B cell (primary cell): ENCODE measurements around the gene PRKCZ.

Source experiments
- CTCF ChIP-seq: fragments of 200-600 bp; IDR thresholded peaks from one replicate; pipeline ENCODE4 v1.8.0; 2022; ENCODE audit warnings: antibody characterized with exemption, mild to moderate bottlenecking
- EZH2 ChIP-seq: IDR thresholded peaks from 2 replicates; pipeline ENCODE4 v1.6.1; 2012; ENCODE audit warnings: borderline replicate concordance, low read depth, mild to moderate bottlenecking, moderate library complexity, low read length; ENCODE audit not compliant: insufficient read depth, poor library complexity, severe bottlenecking

DNA sequence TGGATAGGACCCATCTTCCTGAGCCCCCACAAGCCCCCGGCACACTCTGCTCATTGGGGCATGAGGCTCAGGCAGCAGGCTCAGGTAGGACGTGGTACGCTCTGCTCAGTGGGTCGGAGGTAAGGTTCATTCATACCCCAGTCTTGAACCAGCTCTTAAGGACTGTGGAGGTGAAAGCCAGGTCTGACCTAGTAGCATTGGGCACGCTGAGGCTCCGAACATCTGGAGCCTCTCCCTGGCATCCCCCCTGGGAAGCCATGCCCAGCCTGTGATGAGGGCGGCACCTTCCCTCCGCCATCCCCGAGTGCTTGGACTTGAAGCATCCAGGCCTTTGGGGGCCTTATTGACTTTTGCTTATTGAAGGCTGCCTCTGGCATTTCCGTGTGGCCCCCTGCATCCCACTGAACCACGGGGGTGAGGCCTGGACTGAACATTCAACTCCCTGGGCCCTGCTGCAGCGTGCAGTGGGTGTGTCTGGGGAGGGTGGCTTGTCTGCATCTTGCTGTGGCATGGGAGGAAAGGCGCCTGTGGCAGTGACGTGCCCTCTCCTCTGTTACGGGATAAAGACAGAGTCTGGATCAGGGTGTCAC lies 94.4 kb downstream of the PRKCZ start:
- TF ChIP-seq CTCF (no peak), EZH2 (no peak)
